Stimulated activated CD4-positive, alpha-beta T cell treated with anti-CD3 and anti-CD28 coated beads, Interleukin-4, amount 100 ng/mL, for 48 hours (primary cell): Measurements from ENCODE around the gene PLA2G3.
"Not testable (repeated sequence)": the region's sequence is repeated elsewhere in the genome, so short reads cannot be mapped to it uniquely, and the experiment has no call there.

ENCODE experiments used
- DNase-seq, 2 donors: peaks; one replicate each; pipeline ENCODE4 v3.0.0-alpha.2; 2020; ENCODE audit warnings: low read depth in 2 of 2

Gene PLA2G3

GRCh38 chr22:31122532-31123291 is 17.6 kb downstream of the PLA2G3 start, which contains the start of gene INPP5J:
Gene INPP5J, plus strand, starts transcription at chr22:31122966. Its CDS starts 49 bp downstream, at chr22:31123015.
- DNase-seq: no peak

GRCh38 chr22:31122196-31122531 is 18.1 kb downstream of the PLA2G3 start:
- no peak for DNase-seq

GRCh38 chr22:31121403-31121802 is 18.9 kb downstream of the PLA2G3 start:
- DNase-seq: no peak

GRCh38 chr22:31120642-31121041 is 19.7 kb downstream of the PLA2G3 start:
- no peak for DNase-seq

- DNase-seq: no peak
These were observed 20.1 kb downstream of the PLA2G3 start for GRCh38 chr22:31120230-31120629.

- DNase-seq: no peak
These were observed 21.1 kb downstream of the PLA2G3 start for GRCh38 chr22:31119026-31119717.

- no peak for DNase-seq
These were observed 22.1 kb downstream of the PLA2G3 start for GRCh38 chr22:31118046-31118820.

GRCh38 chr22:31112547-31113091 is 27.7 kb downstream of the PLA2G3 start:
- DNase-seq: not testable (repeated sequence)

GRCh38 chr22:31107894-31108218 is 32.5 kb downstream of the PLA2G3 start:
- DNase-seq: no peak

GRCh38 chr22:31107178-31107893 is 33.0 kb downstream of the PLA2G3 start, which contains the start of gene SELENOM:
Gene SELENOM, minus strand, starts transcription at chr22:31107568. Its CDS starts 63 bp downstream, at chr22:31107505.
- peak; percentile 77 to 90 for DNase-seq

- DNase-seq: no peak
These were observed 33.6 kb downstream of the PLA2G3 start for GRCh38 chr22:31106731-31107177.

GRCh38 chr22:31106001-31106571 is 34.2 kb downstream of the PLA2G3 start:
- DNase-seq: no peak

GRCh38 chr22:31105282-31105929 is 34.9 kb downstream of the PLA2G3 start:
- no peak for DNase-seq

- DNase-seq: no peak
These were observed 35.4 kb downstream of the PLA2G3 start for GRCh38 chr22:31104869-31105268.

GRCh38 chr22:31103899-31104694 is 36.2 kb downstream of the PLA2G3 start:
- no peak for DNase-seq

- no peak for DNase-seq
These were observed 37.2 kb downstream of the PLA2G3 start for GRCh38 chr22:31103111-31103510.

- DNase-seq: no peak
These were observed 37.7 kb downstream of the PLA2G3 start for GRCh38 chr22:31102441-31103081.

GRCh38 chr22:31100762-31101525 is 39.4 kb downstream of the PLA2G3 start:
- no peak for DNase-seq
